Karpas-422 (cell line): Measurements from ENCODE around the gene BRAT1. TPM values are rescaled to one million over a fixed set of nuclear protein-coding genes. Genes with fewer than 3 reads are reported as not detected.

ENCODE experiments used
- DNase-seq: peaks from one replicate; pipeline ENCODE4 v3.0.0-alpha.2; 2015
- H2AFZ ChIP-seq: fragments of 200-600 bp; sonication (generic); 2 replicates; pipeline ENCODE4 v1.6.1; 2014; ENCODE audit warnings: antibody characterized with exemption, low read length, mixed read lengths
- H3K27ac ChIP-seq: fragments of 200-600 bp; sonication (generic); 2 replicates; pipeline ENCODE4 v1.5.1; 2014; ENCODE audit warnings: mild to moderate bottlenecking, low read length, moderate library complexity
- H3K27me3 ChIP-seq: fragments of 200-600 bp; sonication (generic); 2 replicates; pipeline ENCODE4 v1.6.1; 2014; ENCODE audit warnings: low read length, mixed read lengths
- H3K36me3 ChIP-seq: fragments of 200-600 bp; sonication (generic); 2 replicates; pipeline ENCODE4 v1.6.1; 2014; ENCODE audit warnings: low read length, mixed read lengths; ENCODE audit not compliant: insufficient read depth
- H3K4me1 ChIP-seq: fragments of 200-600 bp; sonication (generic); 2 replicates; pipeline ENCODE4 v1.6.1; 2014; ENCODE audit warnings: mild to moderate bottlenecking, low read length, mixed read lengths
- H3K4me2 ChIP-seq: fragments of 200-600 bp; sonication (generic); 2 replicates; pipeline ENCODE4 v1.6.1; 2014; ENCODE audit warnings: low read length, low read depth, mild to moderate bottlenecking; ENCODE audit not compliant: poor library complexity, severe bottlenecking
- H3K4me3 ChIP-seq: fragments of 200-600 bp; sonication (generic); 2 replicates; pipeline ENCODE4 v1.5.1; 2014; ENCODE audit warnings: mild to moderate bottlenecking, antibody characterized with exemption, low read length, mixed read lengths
- H3K79me2 ChIP-seq: fragments of 200-600 bp; sonication (generic); 2 replicates; pipeline ENCODE4 v1.6.1; 2014; ENCODE audit warnings: mild to moderate bottlenecking, low read length, mixed read lengths
- H3K9ac ChIP-seq: fragments of 200-600 bp; sonication (generic); 2 replicates; pipeline ENCODE4 v1.6.0; 2014; ENCODE audit warnings: low read length
- H3K9me2 ChIP-seq: fragments of 200-600 bp; sonication (generic), shearing (Covaris generic); replicated peaks from 2 replicates; pipeline ENCODE4 v1.6.0; 2014; ENCODE audit warnings: mild to moderate bottlenecking, low read length, moderate library complexity; ENCODE audit not compliant: insufficient read depth
- H3K9me3 ChIP-seq: fragments of 300-700, 200-600 bp; sonication (generic); 2 replicates; pipeline ENCODE4 v1.6.1; 2014; ENCODE audit warnings: low read length, mixed read lengths
- H4K20me1 ChIP-seq: fragments of 200-600 bp; sonication (generic); 2 replicates; pipeline ENCODE4 v1.6.1; 2014; ENCODE audit warnings: mild to moderate bottlenecking, antibody characterized with exemption, low read length, low read depth; ENCODE audit not compliant: insufficient read depth
- total RNA-seq: library from RNA; depleted of rRNA; stranded (reverse); fragments of >200 nt; shearing (Covaris generic); gene quantifications from 2 replicates; pipeline ENCODE4 v1.2.3, GENCODE V29; 2014; ENCODE audit warnings: low replicate concordance

Gene BRAT1
- total RNA-seq, 1 experiment from 2014 or later = 10.5 TPM

DNA sequence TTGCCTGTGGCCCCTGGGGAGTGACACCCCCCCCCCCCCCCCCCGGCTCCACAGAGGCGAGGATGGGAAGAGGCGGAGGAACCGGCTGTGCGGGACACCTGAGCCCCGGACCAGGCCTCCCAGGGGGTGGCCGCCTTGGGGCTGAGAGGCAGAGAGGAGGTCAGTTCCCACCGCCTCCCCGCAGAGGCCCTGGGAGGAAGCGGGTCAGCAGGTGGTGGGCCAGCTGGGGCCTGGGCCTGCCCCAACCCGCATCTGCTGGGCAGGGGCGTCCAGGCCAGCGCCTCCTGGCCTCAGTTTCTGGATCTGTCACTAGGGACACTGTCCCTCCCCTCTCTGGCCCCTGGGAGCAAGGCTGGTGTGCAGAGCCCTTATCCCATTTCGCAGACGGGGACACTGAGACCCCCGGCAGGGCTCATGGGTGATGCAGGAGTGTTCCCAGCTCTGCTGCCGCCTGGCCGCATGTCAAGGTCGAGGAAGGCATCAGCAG is 50.4 kb downstream of the BRAT1 start:
- Histone ChIP-seq H3K4me2 (no peak overlapping the region), H3K27me3 (no peaks in the 10 kb centered on the region), H3K27ac (no peak overlapping the region), H4K20me1 (no peaks in the 10 kb centered on the region), H3K9ac (no peak overlapping the region), H3K4me3 (no peak overlapping the region), H3K36me3 (no peaks in the 10 kb centered on the region), H3K9me2 (no peaks in the 10 kb centered on the region), H3K4me1 (no peaks in the 10 kb centered on the region), H3K79me2 (no peaks in the 10 kb centered on the region), H3K9me3 (no peaks in the 10 kb centered on the region), H2AFZ (no peak overlapping the region)
- DNase-seq = no peak

GRCh38 chr7:2504128-2504888 is 51.0 kb downstream of the BRAT1 start:
- H3K27ac ChIP-seq = no peak overlapping the region
- no peak overlapping the region for H2AFZ ChIP-seq
- no peak overlapping the region for H3K9ac ChIP-seq
- no peaks in the 10 kb centered on the region for H3K4me1 ChIP-seq
- H4K20me1 ChIP-seq = no peaks in the 10 kb centered on the region
- DNase-seq = no peak
- H3K4me2 ChIP-seq = no peak overlapping the region
- no peaks in the 10 kb centered on the region for H3K36me3 ChIP-seq
- H3K27me3 ChIP-seq = no peaks in the 10 kb centered on the region
- H3K79me2 ChIP-seq = no peaks in the 10 kb centered on the region
- H3K9me2 ChIP-seq = no peaks in the 10 kb centered on the region
- no peaks in the 10 kb centered on the region for H3K9me3 ChIP-seq
- no peak overlapping the region for H3K4me3 ChIP-seq

DNA sequence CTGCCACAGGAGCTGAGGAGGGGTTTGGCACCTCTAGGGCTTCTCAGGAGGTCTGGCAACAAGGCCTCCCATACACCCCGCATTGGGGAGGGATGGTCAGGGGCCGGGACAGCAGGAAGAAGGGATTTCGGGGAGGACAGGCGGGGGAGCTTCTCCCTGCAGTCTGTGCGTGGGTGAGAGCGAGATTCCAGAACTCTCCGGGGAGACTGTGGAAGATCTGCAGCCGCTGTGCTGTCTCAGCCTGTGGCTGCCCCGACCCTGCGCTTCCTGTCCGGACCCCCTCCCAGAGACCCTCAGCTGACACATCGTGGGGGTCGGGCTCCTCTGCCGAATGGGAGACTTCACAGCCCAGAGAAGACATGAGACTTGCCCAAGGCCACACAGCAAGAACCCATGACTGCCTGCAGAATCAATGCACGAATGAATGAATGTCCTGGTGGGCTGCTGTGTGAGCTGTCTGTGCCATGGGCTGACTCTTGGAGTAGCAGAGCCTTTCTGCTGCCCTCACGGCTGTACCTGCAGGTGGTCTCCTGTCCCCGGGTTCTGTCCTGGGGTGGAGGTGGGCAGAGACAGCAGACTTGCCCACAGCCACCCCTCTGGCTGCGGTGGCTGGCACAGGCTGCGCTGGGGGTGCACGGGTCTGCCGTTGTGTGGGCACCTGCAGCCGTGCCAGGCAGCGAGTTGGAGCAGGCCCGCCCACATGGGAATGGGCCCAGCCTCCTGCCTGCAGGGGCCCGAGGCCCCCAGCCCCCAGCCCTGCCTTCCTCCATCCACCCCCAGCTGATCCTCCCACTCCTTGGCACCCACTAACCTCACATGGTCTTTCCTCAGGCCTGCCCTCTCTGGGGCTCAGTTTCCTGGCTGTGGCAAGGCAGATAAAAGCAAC is 52.0 kb downstream of the BRAT1 start:
- H3K4me1 ChIP-seq = no peaks in the 10 kb centered on the region
- no peaks in the 10 kb centered on the region for H3K79me2 ChIP-seq
- H3K9ac ChIP-seq = no peak overlapping the region
- no peaks in the 10 kb centered on the region for H3K9me2 ChIP-seq
- no peak overlapping the region for H3K4me3 ChIP-seq
- no peak for DNase-seq
- H2AFZ ChIP-seq = no peak overlapping the region
- H4K20me1 ChIP-seq = no peaks in the 10 kb centered on the region
- no peaks in the 10 kb centered on the region for H3K9me3 ChIP-seq
- H3K36me3 ChIP-seq = no peaks in the 10 kb centered on the region
- no peak overlapping the region for H3K27ac ChIP-seq
- H3K4me2 ChIP-seq = no peak overlapping the region
- no peaks in the 10 kb centered on the region for H3K27me3 ChIP-seq

GRCh38 chr7:2502647-2502966 is 52.7 kb downstream of the BRAT1 start:
- Histone ChIP-seq H3K4me1 (no peaks in the 10 kb centered on the region), H3K9me3 (no peaks in the 10 kb centered on the region), H3K9me2 (no peaks in the 10 kb centered on the region), H3K4me2 (no peak overlapping the region), H3K27me3 (no peaks in the 10 kb centered on the region), H3K4me3 (no peak overlapping the region), H3K9ac (no peak overlapping the region), H3K27ac (no peak overlapping the region), H3K79me2 (no peaks in the 10 kb centered on the region), H2AFZ (no peak overlapping the region), H4K20me1 (no peaks in the 10 kb centered on the region), H3K36me3 (no peaks in the 10 kb centered on the region)
- no peak for DNase-seq

DNA sequence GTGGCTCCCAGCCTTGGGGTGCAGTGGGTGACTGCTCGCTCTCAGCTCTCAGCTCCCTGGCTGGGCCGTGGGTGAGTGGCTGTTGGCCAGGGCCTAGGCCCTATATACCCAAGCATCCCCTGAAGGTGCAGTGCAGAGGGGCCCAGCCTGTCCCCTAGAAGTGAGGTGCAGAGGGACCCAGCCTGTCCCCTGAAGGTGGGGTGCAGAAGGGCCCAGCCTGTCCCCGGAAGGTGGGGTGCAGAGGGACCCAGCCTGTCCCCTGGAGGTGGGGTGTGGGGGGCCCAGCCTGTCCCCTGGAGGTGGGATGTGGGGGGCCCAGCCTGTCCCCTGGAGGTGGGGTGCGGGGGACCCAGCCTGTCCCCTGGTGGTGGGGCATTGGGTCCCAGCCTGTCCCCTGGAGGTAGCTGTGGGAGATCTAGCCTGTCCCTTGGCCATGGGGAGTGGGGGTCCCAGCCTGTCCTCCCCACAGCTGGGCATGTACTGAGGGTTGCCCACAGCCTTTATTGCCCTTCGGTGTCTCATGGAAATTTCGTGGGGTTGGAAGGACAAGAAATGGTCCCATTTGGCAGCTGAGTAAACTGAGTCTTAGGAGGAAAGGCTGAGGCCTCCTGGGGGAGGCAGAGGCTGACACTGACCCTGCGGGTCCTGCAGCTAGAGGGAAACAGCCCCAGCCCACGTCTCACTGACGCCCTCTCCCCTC is 53.2 kb downstream of the BRAT1 start:
- Histone ChIP-seq H3K4me1 (no peaks in the 10 kb centered on the region), H3K4me3 (no peak overlapping the region), H3K27me3 (no peaks in the 10 kb centered on the region), H4K20me1 (no peaks in the 10 kb centered on the region), H2AFZ (no peak overlapping the region), H3K27ac (no peak overlapping the region), H3K4me2 (no peak overlapping the region), H3K9ac (no peak overlapping the region), H3K79me2 (no peaks in the 10 kb centered on the region), H3K9me3 (no peaks in the 10 kb centered on the region), H3K9me2 (no peaks in the 10 kb centered on the region), H3K36me3 (no peaks in the 10 kb centered on the region)
- no peak for DNase-seq

DNA sequence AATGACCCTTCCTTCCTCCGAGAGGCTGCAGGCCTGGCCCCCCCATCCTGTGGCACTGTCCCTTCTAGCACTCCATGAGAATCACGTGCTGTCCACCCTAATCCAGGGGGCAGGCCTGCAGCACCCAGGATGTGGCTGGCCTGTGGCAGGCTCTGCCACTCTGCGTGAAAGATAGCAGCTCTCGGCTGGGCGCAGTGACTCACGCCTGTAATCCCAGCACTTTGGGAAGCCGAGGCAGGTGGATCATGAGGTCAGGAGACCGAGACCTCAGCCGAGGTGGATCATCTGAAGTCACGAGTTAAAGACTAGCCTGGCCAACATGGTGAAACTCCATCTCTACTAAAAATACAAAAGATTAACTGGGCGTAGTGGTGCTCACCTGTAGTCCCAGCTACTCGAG is 54.6 kb downstream of the BRAT1 start:
- Histone ChIP-seq H4K20me1 (no peaks in the 10 kb centered on the region), H3K9me2 (no peaks in the 10 kb centered on the region), H3K79me2 (no peaks in the 10 kb centered on the region), H3K4me2 (no peak overlapping the region), H3K4me1 (no peaks in the 10 kb centered on the region), H3K27ac (no peak overlapping the region), H3K27me3 (no peaks in the 10 kb centered on the region), H3K36me3 (no peaks in the 10 kb centered on the region), H2AFZ (no peak overlapping the region), H3K9ac (no peak overlapping the region), H3K4me3 (no peak overlapping the region), H3K9me3 (no peaks in the 10 kb centered on the region)
- no peak for DNase-seq

DNA sequence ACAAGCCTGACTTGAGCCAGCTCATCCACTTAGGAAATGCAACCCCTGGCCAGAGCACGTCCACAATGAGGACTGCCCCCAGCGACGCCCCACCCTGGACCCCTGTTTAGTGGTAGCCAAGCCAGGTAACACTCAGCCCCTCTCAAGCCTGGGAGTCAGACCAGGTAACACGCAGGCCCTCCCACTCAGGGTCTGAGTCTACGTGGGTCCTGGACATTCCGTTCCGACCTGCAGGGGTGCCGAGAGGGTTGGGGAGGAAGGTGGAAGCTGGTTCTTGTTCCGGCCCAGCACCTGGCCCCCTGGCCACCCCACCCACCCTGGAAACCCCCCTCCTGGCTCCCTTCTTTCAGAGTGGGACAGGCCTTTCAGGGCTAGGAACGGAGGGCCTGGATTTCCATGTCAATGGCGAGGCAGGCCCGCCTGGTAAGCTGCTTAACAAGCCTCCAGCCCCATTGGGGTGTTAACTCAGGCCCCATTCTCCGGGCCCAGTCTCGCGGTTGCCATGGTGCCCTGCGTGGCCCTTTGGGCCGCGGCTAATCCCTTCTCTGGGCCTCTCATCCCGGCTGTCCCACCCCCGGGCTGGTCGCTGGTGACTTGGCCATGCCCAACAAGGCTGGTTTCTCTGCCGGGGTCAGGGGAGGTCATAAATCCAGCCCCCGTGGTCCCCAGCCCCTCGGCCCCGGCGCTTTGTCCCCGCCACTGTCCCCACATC is 55.4 kb downstream of the BRAT1 start:
- Histone ChIP-seq H3K79me2 (no peaks in the 10 kb centered on the region), H4K20me1 (no peaks in the 10 kb centered on the region), H3K36me3 (no peaks in the 10 kb centered on the region), H3K4me1 (no peaks in the 10 kb centered on the region), H3K9me3 (no peaks in the 10 kb centered on the region), H3K9ac (no peak overlapping the region), H3K27me3 (no peaks in the 10 kb centered on the region), H3K4me3 (no peak overlapping the region), H3K9me2 (no peaks in the 10 kb centered on the region), H3K27ac (no peak overlapping the region), H2AFZ (no peak overlapping the region), H3K4me2 (no peak overlapping the region)
- no peak for DNase-seq
